ENCODE results near the gene IL36RN. TPM values are rescaled to one million over a fixed set of nuclear protein-coding genes. Genes with fewer than 3 reads are reported as not detected.
A peak's percentile ranks its signal among the peaks of the same experiment; 100 is the strongest.

Gene IL36RN
- total RNA-seq, 1 experiment from 2014 or later = 0.36 TPM

DNA sequence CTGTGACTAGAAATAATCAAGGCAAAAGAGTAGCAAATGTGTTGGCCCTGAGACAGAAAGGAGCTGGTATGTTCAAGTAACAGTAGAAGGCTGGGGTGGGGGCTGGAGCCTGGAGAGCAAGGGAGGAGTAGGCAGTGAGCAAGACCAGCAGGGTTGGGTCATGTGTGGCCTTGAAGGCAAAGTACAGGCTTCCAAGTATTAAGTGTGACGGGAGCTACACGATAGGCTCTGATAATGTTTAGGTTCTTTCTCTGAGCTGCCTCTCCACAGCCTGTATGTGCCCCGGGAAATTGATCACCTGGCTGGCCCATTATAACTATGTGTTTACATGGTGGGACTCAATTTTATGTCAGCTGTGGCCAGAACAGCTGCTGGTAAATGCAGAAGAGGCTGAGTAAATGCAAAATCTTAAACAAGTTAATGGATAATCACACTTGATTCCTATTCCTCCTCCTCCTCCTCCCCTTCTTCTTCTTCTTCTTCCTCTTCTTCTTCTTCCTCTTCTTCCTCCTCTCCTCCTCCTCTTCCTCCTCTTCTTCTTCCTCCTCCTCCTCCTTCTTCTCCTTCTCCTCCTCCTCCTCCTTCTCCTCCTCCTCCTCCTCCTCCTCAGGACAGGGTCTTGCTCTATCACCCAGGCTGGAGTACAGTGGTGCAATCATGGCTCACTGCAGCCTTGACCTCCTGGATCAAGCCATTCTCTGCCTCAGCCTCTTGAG is 18.1 kb downstream of the IL36RN start:
- no TSS peak for BruUV-seq (replicated peaks)
- ChIA-PET POLR2A (ENCODE audit: unreplicated experiment) (interaction anchor here (0.6 to 1.2 kb wide), 2 partner anchors 9 to 46 kb away, joined by 3 to 6 read pairs; no protein-coding TSS in a partner anchor), CTCF (interaction anchor here (0.7 kb wide), 1 partner anchor 59 kb away, joined by 4 read pairs; no protein-coding TSS in a partner anchor)
- Histone ChIP-seq H4K20me1 (ENCODE audit: low read length) (no peaks in the 10 kb centered on the region), H3K79me2 (ENCODE audit: low read length) (no peaks in the 10 kb centered on the region), H3K4me3 (ENCODE audit: low read length) (no peak overlapping the region), H3K9me3 (ENCODE audit: low read length) (no peaks in the 10 kb centered on the region), H3K9me2 (replicated peaks; ENCODE audit: low read length) (no peaks in the 10 kb centered on the region), H3K9ac (ENCODE audit: low read length) (peak overlapping the region; percentile 85), H3K4me1 (ENCODE audit: insufficient read depth, low read length) (peaks cover 32% of the 10 kb centered on the region), H3K27me3 (ENCODE audit: low read length) (no peaks in the 10 kb centered on the region), H3F3A (ENCODE audit: low read length, unreplicated experiment) (no peaks in the 10 kb centered on the region), H2AFZ (ENCODE audit: low read length) (no peak overlapping the region), H3K4me2 (ENCODE audit: low read length) (no peak overlapping the region), H3K27ac (ENCODE audit: low read length) (peak overlapping the region; percentile 99), H3K36me3 (ENCODE audit: low read depth, low read length) (no peaks in the 10 kb centered on the region)
- intact Hi-C loops (cut with micrococcal nuclease) = loop anchor here (5.0 kb wide), 2 partner anchors 105 to 330 kb away; no protein-coding TSS in a partner anchor
- TF ChIP-seq, protein P1, sequence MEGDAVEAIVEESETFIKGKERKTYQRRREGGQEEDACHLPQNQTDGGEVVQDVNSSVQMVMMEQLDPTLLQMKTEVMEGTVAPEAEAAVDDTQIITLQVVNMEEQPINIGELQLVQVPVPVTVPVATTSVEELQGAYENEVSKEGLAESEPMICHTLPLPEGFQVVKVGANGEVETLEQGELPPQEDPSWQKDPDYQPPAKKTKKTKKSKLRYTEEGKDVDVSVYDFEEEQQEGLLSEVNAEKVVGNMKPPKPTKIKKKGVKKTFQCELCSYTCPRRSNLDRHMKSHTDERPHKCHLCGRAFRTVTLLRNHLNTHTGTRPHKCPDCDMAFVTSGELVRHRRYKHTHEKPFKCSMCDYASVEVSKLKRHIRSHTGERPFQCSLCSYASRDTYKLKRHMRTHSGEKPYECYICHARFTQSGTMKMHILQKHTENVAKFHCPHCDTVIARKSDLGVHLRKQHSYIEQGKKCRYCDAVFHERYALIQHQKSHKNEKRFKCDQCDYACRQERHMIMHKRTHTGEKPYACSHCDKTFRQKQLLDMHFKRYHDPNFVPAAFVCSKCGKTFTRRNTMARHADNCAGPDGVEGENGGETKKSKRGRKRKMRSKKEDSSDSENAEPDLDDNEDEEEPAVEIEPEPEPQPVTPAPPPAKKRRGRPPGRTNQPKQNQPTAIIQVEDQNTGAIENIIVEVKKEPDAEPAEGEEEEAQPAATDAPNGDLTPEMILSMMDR (conservative IDR thresholded peaks at IDR 0.05; ENCODE audit: low read depth, low read length) = no peak
- TF ChIP-seq EZH2 (IDR thresholded peaks at IDR 0.05; ENCODE audit: low read length, unreplicated experiment) = no peak
- TF ChIP-seq EZH2phosphoT487 (IDR thresholded peaks at IDR 0.05; ENCODE audit: borderline replicate concordance, low read length) = no peak
- DNase-seq (no peak), ATAC-seq (no peak)

DNA sequence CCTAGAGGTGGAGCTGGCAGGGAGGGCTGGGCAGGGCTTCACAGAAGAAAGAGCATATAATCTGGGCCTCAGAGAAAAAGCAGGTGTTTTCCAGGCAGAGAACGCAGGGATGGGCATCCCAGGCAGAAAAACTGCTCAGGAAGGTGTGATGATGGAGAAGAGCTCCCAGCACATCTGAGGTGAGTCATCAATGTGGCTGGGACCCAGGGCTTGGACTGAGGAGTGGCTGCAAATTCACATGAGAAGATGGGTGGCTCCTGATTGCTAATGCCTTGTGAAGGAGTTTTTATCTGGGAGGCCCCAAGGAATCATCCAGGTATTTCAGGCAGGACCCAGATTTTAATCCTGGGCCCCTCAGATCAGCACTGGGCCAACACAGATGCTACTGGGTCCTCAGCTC is 18.9 kb downstream of the IL36RN start:
- CTCF ChIA-PET = interaction anchor here (0.5 to 3.0 kb wide), 4 partner anchors 9 to 645 kb away, joined by 3 to 29 read pairs (median 4); partner anchors contain the start of genes IL36RN and RGPD8
- no peak for TF ChIP-seq EZH2phosphoT487 (IDR thresholded peaks at IDR 0.05; ENCODE audit: borderline replicate concordance, low read length)
- Histone ChIP-seq H3K79me2 (ENCODE audit: low read length) (no peaks in the 10 kb centered on the region), H4K20me1 (ENCODE audit: low read length) (no peaks in the 10 kb centered on the region), H3K27ac (ENCODE audit: low read length) (peak overlapping the region; percentile 99), H3K9me3 (ENCODE audit: low read length) (no peaks in the 10 kb centered on the region), H3K27me3 (ENCODE audit: low read length) (no peaks in the 10 kb centered on the region), H3K9me2 (replicated peaks; ENCODE audit: low read length) (no peaks in the 10 kb centered on the region), H3K36me3 (ENCODE audit: low read depth, low read length) (no peaks in the 10 kb centered on the region), H3K4me3 (ENCODE audit: low read length) (peak overlapping the region; percentile 32; the same call in 1 of the 2 replicates), H3K4me2 (ENCODE audit: low read length) (peak overlapping the region; percentile 76), H3K9ac (ENCODE audit: low read length) (peak overlapping the region; percentile 85), H3K4me1 (ENCODE audit: insufficient read depth, low read length) (peaks cover 32% of the 10 kb centered on the region), H2AFZ (ENCODE audit: low read length) (no peak overlapping the region), H3F3A (ENCODE audit: low read length, unreplicated experiment) (no peaks in the 10 kb centered on the region)
- POLR2A ChIA-PET (ENCODE audit: unreplicated experiment) = interaction anchor here (0.5 to 1.2 kb wide), 6 partner anchors 8 to 162 kb away, joined by 3 to 11 read pairs (median 5); no protein-coding TSS in a partner anchor
- DNase-seq (peak; percentile 87), ATAC-seq (peak; percentile 62)
- intact Hi-C loops (cut with micrococcal nuclease) = loop anchor here (1.0 to 5.0 kb wide), 5 partner anchors 10 to 331 kb away; no protein-coding TSS in a partner anchor
- TSS peak; percentile 80 for BruUV-seq (replicated peaks)

DNA sequence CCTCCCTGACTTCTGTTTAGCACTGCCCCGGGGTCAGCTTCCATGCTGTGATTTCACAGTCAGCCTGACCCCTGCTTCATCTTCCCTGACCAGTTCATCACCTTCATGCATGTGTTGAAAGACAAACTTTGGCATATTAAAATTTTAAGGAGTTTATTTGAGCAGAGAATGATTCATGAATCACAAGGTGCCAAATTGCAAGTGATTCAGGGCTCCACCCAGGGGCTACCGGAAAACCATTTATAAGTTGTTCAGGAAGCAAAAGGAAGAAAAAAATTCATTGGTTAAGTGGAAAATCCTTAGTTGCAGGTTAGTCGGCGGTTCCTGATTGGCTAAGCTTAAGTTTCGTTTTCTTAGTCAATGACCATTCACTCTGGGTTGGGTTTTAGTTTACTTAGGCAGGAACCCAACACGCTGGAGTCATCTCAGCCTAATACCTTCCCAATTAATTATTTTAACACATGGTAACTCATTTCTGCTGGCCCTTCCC is 19.4 kb downstream of the IL36RN start:
- DNase-seq (peak; percentile 97), ATAC-seq (peak; percentile 77)
- no peaks in the 10 kb centered on the region for H3K36me3 ChIP-seq (ENCODE audit: low read depth, low read length)
- no TSS peak for BruUV-seq (replicated peaks)
- ChIA-PET CTCF (interaction anchor here (0.5 to 3.0 kb wide), 4 partner anchors 10 to 645 kb away, joined by 3 to 29 read pairs (median 4); partner anchors contain the start of genes IL36RN and RGPD8), POLR2A (ENCODE audit: unreplicated experiment) (interaction anchor here (0.5 to 1.2 kb wide), 5 partner anchors 8 to 163 kb away, joined by 4 to 11 read pairs (median 6); no protein-coding TSS in a partner anchor)
- intact Hi-C loops (cut with micrococcal nuclease) = loop anchor here (1.0 to 5.0 kb wide), 5 partner anchors 10 to 331 kb away; no protein-coding TSS in a partner anchor
- peak overlapping the region; percentile 88 for H3K9ac ChIP-seq (ENCODE audit: low read length)
- no peaks in the 10 kb centered on the region for H3K27me3 ChIP-seq (ENCODE audit: low read length)
- H3K9me2 ChIP-seq (replicated peaks; ENCODE audit: low read length) = no peaks in the 10 kb centered on the region
- H3K9me3 ChIP-seq (ENCODE audit: low read length) = no peaks in the 10 kb centered on the region
- peak overlapping the region; percentile 99 for H3K27ac ChIP-seq (ENCODE audit: low read length)
- H4K20me1 ChIP-seq (ENCODE audit: low read length) = no peaks in the 10 kb centered on the region
- H3F3A ChIP-seq (ENCODE audit: low read length, unreplicated experiment) = no peaks in the 10 kb centered on the region
- peak overlapping the region; percentile 40; the same call in 1 of the 2 replicates for H3K4me3 ChIP-seq (ENCODE audit: low read length)
- H3K4me2 ChIP-seq (ENCODE audit: low read length) = peak overlapping the region; percentile 84
- H3K4me1 ChIP-seq (ENCODE audit: insufficient read depth, low read length) = peaks cover 32% of the 10 kb centered on the region
- H2AFZ ChIP-seq (ENCODE audit: low read length) = no peak overlapping the region; the same call in 1 of the 2 replicates
- TF ChIP-seq EZH2 (IDR thresholded peaks at IDR 0.05; ENCODE audit: low read length, unreplicated experiment) (no peak), EZH2phosphoT487 (IDR thresholded peaks at IDR 0.05; ENCODE audit: borderline replicate concordance, low read length) (no peak)
- TF ChIP-seq, protein P1 (conservative IDR thresholded peaks at IDR 0.05; ENCODE audit: low read depth, low read length) = no peak
- H3K79me2 ChIP-seq (ENCODE audit: low read length) = no peaks in the 10 kb centered on the region

All from PC-3 (cell line).